HepG2 (cell line): ENCODE measurements around the gene TJP2. TPM values are rescaled to one million over a fixed set of nuclear protein-coding genes. Genes with fewer than 3 reads are reported as not detected.

Experiments
- ARID4A ChIP-seq: sonication (generic); formaldehyde crosslinking; IDR thresholded peaks from 2 replicates; pipeline ENCODE4 v1.5.0; 2020; ENCODE audit warnings: mild to moderate bottlenecking, missing genetic modification reagents, borderline replicate concordance
- NCOA1 ChIP-seq: sonication (generic); formaldehyde crosslinking; IDR thresholded peaks from 2 replicates; pipeline ENCODE4 v1.9.0; 2021; ENCODE audit warnings: missing genetic modification reagents
- RARG ChIP-seq: sonication (generic); formaldehyde crosslinking; IDR thresholded peaks from 2 replicates; pipeline ENCODE4 v1.4.0; 2020; ENCODE audit warnings: low read depth, mild to moderate bottlenecking, missing genetic modification reagents
- RFX5 ChIP-seq: IDR thresholded peaks from 2 replicates; pipeline ENCODE4 v1.6.1; 2011; ENCODE audit warnings: low read depth, low read length, improper control_type of control experiment
- TARDBP ChIP-seq: sonication (generic); formaldehyde crosslinking; IDR thresholded peaks from 2 replicates; pipeline ENCODE4 v1.8.0; 2022; ENCODE audit warnings: mild to moderate bottlenecking, missing genetic modification reagents
- TGIF2 ChIP-seq: IDR thresholded peaks from 2 replicates; pipeline ENCODE4 v1.6.1; 2016; ENCODE audit warnings: control low read depth, missing compliant biosample characterization
- YY1 ChIP-seq: IDR thresholded peaks from 2 replicates; pipeline ENCODE4 v1.6.1; 2011; ENCODE audit warnings: low read length, low read depth, moderate library complexity, mild to moderate bottlenecking; ENCODE audit not compliant: insufficient read depth, insufficient replicate concordance
- ZMYM2 ChIP-seq: sonication (generic); formaldehyde crosslinking; IDR thresholded peaks from 2 replicates; pipeline ENCODE4 v1.8.0; 2022; ENCODE audit warnings: mild to moderate bottlenecking, missing genetic modification reagents
- ZNF160 ChIP-seq: sonication (generic); formaldehyde crosslinking; IDR thresholded peaks from 2 replicates; pipeline ENCODE4 v1.8.0; 2022; ENCODE audit warnings: mild to moderate bottlenecking, inconsistent platforms, missing genetic modification reagents
- ZNF614 ChIP-seq: IDR thresholded peaks from 2 replicates; pipeline ENCODE4 v1.6.1; 2018; ENCODE audit warnings: missing biosample characterization, missing genetic modification reagents, inconsistent platforms, borderline replicate concordance
- ZNF747 ChIP-seq: sonication (generic); formaldehyde crosslinking; IDR thresholded peaks from 2 replicates; pipeline ENCODE4 v1.8.1; 2023; ENCODE audit warnings: missing genetic modification reagents, mild to moderate bottlenecking, borderline replicate concordance
- polyA plus RNA-seq, 8 experiments: library from polyadenylated mRNA; depleted of rRNA in 3 of 8; stranded (reverse) in 7 of 8; unstranded in 1 of 8; fragments of >200 nt; fragmentation: Illumina TruSeq in 4 of 8; extraction: Trizol in 4 of 8; gene quantifications; 2 replicates each; pipeline versions ENCODE4 v1.2.1 to v1.2.3, GENCODE V29; 2011 to 2016; ENCODE audit warnings: low read depth in 4 of 8, missing spikeins in 1 of 8, mixed read lengths in 1 of 8; ENCODE audit not compliant: insufficient read depth in 1 of 8
- total RNA-seq, 5 experiments: library from RNA; depleted of rRNA; stranded (reverse); fragments of >200 nt; fragmentation: Illumina TruSeq; extraction: Trizol; gene quantifications; 2 replicates each; pipeline ENCODE4 v1.2.3, GENCODE V29; 2016; ENCODE audit warnings: low read depth in 1 of 5
- TF ChIP-seq, protein P1 (sequence below): sonication (generic); formaldehyde crosslinking; IDR thresholded peaks from 2 replicates; pipeline ENCODE4 v1.4.0; 2020; ENCODE audit warnings: low read depth, mild to moderate bottlenecking, missing genetic modification reagents
- TF ChIP-seq, protein P2 (sequence below): sonication (generic); formaldehyde crosslinking; IDR thresholded peaks from 2 replicates; pipeline ENCODE4 v1.4.0; 2020; ENCODE audit warnings: mild to moderate bottlenecking, low read depth, missing genetic modification reagents
- TF ChIP-seq, protein P3 (sequence below): sonication (generic); formaldehyde crosslinking; IDR thresholded peaks from 2 replicates; pipeline ENCODE4 v1.4.0; 2020; ENCODE audit warnings: missing genetic modification reagents

Gene TJP2
- total and polyA plus RNA-seq, 2 of the 13 experiments (the other 11 are each of a cell fraction or from before 2014, with no cell fraction given) = 109 to 110 TPM

DNA sequence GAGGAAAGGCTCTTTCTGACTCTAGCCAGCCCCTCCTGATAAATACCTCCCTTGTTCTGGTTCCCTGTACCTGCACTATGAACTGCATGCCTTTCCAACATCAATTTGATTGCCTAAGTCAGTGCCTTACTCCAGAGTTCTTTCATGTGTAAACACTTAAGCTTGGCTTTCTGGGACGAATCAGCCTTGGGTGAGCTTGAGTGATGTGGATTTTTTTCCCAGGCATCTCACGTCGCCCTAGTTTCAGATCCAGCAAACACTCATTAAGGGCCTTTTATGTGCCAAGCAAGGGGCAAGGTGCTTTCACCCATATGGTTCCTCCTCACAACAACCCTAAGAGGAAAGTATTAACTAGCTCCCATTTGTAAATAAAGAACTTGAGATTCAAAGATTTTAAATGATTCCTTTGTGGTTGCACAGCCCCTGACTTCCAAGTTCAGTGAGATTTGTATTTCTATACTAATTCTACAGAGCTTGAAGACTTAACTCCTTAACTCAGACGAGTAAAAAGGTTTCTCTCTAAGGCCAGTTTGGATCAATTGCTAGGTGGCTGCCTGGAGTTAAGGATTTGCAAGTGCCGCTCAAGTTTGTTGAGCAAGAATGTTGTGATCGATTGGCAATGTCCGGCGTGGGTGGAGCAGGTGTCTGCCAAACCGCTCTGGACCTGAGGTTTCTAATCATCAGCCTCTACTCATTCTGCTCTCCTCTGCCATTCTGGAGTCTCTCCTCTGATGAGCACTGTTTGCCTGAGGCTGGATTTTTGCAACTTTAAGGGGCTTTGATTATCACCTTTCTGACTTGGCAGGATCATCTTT lies 20.2 kb upstream of the TJP2 start (continued):
- peak; percentile 56; the same call in 1 of the 2 replicates for TF ChIP-seq ZMYM2 (CRISPR knock-in tag)
- 0 out of 2 replicates have a peak, but pooled peaks have one; percentile 16 for TF ChIP-seq ZNF747 (CRISPR knock-in tag)
- TF ChIP-seq RFX5 = no peak
- TF ChIP-seq TARDBP = peak; percentile 61; the same call in 1 of the 2 replicates
- no peak; the same call in 1 of the 2 replicates for TF ChIP-seq ARID4A (CRISPR knock-in tag)
- TF ChIP-seq NCOA1 = 0 out of 2 replicates have a peak, but pooled peaks have one; percentile 27
- TF ChIP-seq, protein P1, sequence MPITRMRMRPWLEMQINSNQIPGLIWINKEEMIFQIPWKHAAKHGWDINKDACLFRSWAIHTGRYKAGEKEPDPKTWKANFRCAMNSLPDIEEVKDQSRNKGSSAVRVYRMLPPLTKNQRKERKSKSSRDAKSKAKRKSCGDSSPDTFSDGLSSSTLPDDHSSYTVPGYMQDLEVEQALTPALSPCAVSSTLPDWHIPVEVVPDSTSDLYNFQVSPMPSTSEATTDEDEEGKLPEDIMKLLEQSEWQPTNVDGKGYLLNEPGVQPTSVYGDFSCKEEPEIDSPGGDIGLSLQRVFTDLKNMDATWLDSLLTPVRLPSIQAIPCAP = no peak
- peak; percentile 39 for TF ChIP-seq YY1
- TF ChIP-seq ZNF160 (CRISPR knock-in tag) = no peak
- TF ChIP-seq, protein P2, sequence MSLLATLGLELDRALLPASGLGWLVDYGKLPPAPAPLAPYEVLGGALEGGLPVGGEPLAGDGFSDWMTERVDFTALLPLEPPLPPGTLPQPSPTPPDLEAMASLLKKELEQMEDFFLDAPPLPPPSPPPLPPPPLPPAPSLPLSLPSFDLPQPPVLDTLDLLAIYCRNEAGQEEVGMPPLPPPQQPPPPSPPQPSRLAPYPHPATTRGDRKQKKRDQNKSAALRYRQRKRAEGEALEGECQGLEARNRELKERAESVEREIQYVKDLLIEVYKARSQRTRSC (CRISPR knock-in tag) = 0 out of 2 replicates have a peak, but pooled peaks have one; percentile 49
- TF ChIP-seq ZNF614 (CRISPR knock-in tag) = peak; percentile 16
- 0 out of 2 replicates have a peak, but pooled peaks have one; percentile 36 for TF ChIP-seq TGIF2 (CRISPR knock-in tag)
- TF ChIP-seq RARG (CRISPR knock-in tag) = 0 out of 2 replicates have a peak, but pooled peaks have one; percentile 53
- TF ChIP-seq, protein P3, sequence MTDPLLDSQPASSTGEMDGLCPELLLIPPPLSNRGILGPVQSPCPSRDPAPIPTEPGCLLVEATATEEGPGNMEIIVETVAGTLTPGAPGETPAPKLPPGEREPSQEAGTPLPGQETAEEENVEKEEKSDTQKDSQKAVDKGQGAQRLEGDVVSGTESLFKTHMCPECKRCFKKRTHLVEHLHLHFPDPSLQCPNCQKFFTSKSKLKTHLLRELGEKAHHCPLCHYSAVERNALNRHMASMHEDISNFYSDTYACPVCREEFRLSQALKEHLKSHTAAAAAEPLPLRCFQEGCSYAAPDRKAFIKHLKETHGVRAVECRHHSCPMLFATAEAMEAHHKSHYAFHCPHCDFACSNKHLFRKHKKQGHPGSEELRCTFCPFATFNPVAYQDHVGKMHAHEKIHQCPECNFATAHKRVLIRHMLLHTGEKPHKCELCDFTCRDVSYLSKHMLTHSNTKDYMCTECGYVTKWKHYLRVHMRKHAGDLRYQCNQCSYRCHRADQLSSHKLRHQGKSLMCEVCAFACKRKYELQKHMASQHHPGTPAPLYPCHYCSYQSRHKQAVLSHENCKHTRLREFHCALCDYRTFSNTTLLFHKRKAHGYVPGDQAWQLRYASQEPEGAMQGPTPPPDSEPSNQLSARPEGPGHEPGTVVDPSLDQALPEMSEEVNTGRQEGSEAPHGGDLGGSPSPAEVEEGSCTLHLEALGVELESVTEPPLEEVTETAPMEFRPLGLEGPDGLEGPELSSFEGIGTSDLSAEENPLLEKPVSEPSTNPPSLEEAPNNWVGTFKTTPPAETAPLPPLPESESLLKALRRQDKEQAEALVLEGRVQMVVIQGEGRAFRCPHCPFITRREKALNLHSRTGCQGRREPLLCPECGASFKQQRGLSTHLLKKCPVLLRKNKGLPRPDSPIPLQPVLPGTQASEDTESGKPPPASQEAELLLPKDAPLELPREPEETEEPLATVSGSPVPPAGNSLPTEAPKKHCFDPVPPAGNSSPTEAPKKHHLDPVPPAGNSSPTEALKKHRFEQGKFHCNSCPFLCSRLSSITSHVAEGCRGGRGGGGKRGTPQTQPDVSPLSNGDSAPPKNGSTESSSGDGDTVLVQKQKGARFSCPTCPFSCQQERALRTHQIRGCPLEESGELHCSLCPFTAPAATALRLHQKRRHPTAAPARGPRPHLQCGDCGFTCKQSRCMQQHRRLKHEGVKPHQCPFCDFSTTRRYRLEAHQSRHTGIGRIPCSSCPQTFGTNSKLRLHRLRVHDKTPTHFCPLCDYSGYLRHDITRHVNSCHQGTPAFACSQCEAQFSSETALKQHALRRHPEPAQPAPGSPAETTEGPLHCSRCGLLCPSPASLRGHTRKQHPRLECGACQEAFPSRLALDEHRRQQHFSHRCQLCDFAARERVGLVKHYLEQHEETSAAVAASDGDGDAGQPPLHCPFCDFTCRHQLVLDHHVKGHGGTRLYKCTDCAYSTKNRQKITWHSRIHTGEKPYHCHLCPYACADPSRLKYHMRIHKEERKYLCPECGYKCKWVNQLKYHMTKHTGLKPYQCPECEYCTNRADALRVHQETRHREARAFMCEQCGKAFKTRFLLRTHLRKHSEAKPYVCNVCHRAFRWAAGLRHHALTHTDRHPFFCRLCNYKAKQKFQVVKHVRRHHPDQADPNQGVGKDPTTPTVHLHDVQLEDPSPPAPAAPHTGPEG (CRISPR knock-in tag) = 0 out of 2 replicates have a peak, but pooled peaks have one; percentile 40
